Measurements from ENCODE around the gene AARS2.

DNA sequence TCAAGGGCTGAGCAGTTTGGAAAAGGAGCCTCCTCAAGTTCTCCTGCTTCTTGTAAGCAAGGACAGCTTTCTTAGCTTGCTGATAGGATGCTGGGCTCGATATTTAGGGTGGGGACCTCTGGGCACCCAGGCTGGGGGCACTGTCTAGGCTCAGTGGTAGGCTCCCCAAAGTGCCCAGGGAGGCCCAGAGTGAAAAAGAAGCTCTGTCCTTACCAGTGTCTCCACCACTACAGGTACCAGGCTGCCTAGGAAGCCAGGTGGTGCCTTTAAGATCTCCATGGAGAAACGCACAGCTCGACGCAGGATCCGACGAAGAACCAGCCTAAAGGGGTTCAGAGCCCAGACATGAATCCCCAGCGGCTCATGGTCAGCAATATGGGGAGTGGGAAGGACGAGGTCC is 6.4 kb downstream of the AARS2 start:
- no peak for TF ChIP-seq IRF2 (CRISPR knock-in tag; IDR thresholded peaks at IDR 0.05; ENCODE audit: borderline replicate concordance, low read depth)
- TF ChIP-seq CTCF (IDR thresholded peaks at IDR 0.05), result no peak
- TF ChIP-seq E2F4 (CRISPR knock-in tag; IDR thresholded peaks at IDR 0.05; ENCODE audit: borderline replicate concordance, low read depth), result no peak
- TF ChIP-seq, protein P1, sequence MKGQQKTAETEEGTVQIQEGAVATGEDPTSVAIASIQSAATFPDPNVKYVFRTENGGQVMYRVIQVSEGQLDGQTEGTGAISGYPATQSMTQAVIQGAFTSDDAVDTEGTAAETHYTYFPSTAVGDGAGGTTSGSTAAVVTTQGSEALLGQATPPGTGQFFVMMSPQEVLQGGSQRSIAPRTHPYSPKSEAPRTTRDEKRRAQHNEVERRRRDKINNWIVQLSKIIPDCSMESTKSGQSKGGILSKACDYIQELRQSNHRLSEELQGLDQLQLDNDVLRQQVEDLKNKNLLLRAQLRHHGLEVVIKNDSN (CRISPR knock-in tag; IDR thresholded peaks at IDR 0.05), result no peak
- no peak for TF ChIP-seq RELA (CRISPR knock-in tag; IDR thresholded peaks at IDR 0.05; ENCODE audit: borderline replicate concordance)
- TF ChIP-seq HMGXB4 (CRISPR knock-in tag; IDR thresholded peaks at IDR 0.05), result no peak
- TF ChIP-seq, protein P2, sequence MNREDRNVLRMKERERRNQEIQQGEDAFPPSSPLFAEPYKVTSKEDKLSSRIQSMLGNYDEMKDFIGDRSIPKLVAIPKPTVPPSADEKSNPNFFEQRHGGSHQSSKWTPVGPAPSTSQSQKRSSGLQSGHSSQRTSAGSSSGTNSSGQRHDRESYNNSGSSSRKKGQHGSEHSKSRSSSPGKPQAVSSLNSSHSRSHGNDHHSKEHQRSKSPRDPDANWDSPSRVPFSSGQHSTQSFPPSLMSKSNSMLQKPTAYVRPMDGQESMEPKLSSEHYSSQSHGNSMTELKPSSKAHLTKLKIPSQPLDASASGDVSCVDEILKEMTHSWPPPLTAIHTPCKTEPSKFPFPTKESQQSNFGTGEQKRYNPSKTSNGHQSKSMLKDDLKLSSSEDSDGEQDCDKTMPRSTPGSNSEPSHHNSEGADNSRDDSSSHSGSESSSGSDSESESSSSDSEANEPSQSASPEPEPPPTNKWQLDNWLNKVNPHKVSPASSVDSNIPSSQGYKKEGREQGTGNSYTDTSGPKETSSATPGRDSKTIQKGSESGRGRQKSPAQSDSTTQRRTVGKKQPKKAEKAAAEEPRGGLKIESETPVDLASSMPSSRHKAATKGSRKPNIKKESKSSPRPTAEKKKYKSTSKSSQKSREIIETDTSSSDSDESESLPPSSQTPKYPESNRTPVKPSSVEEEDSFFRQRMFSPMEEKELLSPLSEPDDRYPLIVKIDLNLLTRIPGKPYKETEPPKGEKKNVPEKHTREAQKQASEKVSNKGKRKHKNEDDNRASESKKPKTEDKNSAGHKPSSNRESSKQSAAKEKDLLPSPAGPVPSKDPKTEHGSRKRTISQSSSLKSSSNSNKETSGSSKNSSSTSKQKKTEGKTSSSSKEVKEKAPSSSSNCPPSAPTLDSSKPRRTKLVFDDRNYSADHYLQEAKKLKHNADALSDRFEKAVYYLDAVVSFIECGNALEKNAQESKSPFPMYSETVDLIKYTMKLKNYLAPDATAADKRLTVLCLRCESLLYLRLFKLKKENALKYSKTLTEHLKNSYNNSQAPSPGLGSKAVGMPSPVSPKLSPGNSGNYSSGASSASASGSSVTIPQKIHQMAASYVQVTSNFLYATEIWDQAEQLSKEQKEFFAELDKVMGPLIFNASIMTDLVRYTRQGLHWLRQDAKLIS (CRISPR knock-in tag; IDR thresholded peaks at IDR 0.05; ENCODE audit: borderline replicate concordance), result no peak
- TF ChIP-seq, protein P3, sequence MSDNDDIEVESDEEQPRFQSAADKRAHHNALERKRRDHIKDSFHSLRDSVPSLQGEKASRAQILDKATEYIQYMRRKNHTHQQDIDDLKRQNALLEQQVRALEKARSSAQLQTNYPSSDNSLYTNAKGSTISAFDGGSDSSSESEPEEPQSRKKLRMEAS (CRISPR knock-in tag; IDR thresholded peaks at IDR 0.05), result no peak
- no peak for TF ChIP-seq JUN (CRISPR knock-in tag; IDR thresholded peaks at IDR 0.05)
- TF ChIP-seq TEAD4 (CRISPR knock-in tag; IDR thresholded peaks at IDR 0.05), result no peak
- TF ChIP-seq, protein P4, sequence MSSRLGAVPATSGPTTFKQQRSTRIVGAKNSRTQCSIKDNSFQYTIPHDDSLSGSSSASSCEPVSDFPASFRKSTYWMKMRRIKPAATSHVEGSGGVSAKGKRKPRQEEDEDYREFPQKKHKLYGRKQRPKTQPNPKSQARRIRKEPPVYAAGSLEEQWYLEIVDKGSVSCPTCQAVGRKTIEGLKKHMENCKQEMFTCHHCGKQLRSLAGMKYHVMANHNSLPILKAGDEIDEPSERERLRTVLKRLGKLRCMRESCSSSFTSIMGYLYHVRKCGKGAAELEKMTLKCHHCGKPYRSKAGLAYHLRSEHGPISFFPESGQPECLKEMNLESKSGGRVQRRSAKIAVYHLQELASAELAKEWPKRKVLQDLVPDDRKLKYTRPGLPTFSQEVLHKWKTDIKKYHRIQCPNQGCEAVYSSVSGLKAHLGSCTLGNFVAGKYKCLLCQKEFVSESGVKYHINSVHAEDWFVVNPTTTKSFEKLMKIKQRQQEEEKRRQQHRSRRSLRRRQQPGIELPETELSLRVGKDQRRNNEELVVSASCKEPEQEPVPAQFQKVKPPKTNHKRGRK (CRISPR knock-in tag; IDR thresholded peaks at IDR 0.05; ENCODE audit: borderline replicate concordance), result no peak
